DND-41 (cell line): ENCODE measurements around the gene NTM.

ENCODE experiments used
- ATAC-seq: fragments of 200-7000 bp; cut with Tn5 transposase; 3 replicates; pipeline ENCODE4 v1.9.1; 2021; ENCODE audit warnings: low read depth; ENCODE audit not compliant: insufficient read depth
- DNase-seq: peaks from one replicate; pipeline ENCODE4 v3.0.0-alpha.2; 2020
- H2AFZ ChIP-seq: 2 replicates; pipeline ENCODE4 v1.6.0; 2012; ENCODE audit warnings: low read depth, low read length
- H3K27ac ChIP-seq: 2 replicates; pipeline ENCODE4 v1.5.1; 2012; ENCODE audit warnings: low read length, inconsistent platforms
- H3K27me3 ChIP-seq: fragments of 200-600 bp; sonication (generic); 2 replicates; pipeline ENCODE4 v1.6.0; 2012; ENCODE audit warnings: low read length, mild to moderate bottlenecking, inconsistent platforms; ENCODE audit not compliant: insufficient read depth, poor library complexity
- H3K36me3 ChIP-seq: 2 replicates; pipeline ENCODE4 v1.5.1; 2012; ENCODE audit warnings: low read length, inconsistent platforms; ENCODE audit not compliant: insufficient read depth
- H3K4me1 ChIP-seq: 2 replicates; pipeline ENCODE4 v1.5.1; 2012; ENCODE audit warnings: mild to moderate bottlenecking, low read length; ENCODE audit not compliant: insufficient read depth
- H3K4me2 ChIP-seq: 2 replicates; pipeline ENCODE4 v1.6.0; 2012; ENCODE audit warnings: mild to moderate bottlenecking, moderate library complexity, low read length, inconsistent platforms; ENCODE audit not compliant: insufficient read depth
- H3K4me3 ChIP-seq, 2 experiments: fragments of 200-600 bp in 1 of 2; shearing (Covaris generic) in 1 of 2; 2 replicates each; pipeline ENCODE4 v1.5.1; 2012 to 2016; ENCODE audit warnings: inconsistent platforms in 2 of 2, low read length in 2 of 2, mild to moderate bottlenecking in 2 of 2, low read depth in 1 of 2, moderate library complexity in 1 of 2
- H3K79me2 ChIP-seq: 2 replicates; pipeline ENCODE4 v1.6.0; 2012; ENCODE audit warnings: low read length, inconsistent platforms; ENCODE audit not compliant: insufficient read depth
- H3K9ac ChIP-seq: 2 replicates; pipeline ENCODE4 v1.6.0; 2012; ENCODE audit warnings: low read depth, mild to moderate bottlenecking, inconsistent platforms, low read length, moderate library complexity
- H3K9me3 ChIP-seq: 2 replicates; pipeline ENCODE4 v1.5.1; 2012; ENCODE audit warnings: low read length, moderate library complexity, mild to moderate bottlenecking, inconsistent platforms; ENCODE audit not compliant: insufficient read depth, severe bottlenecking
- H4K20me1 ChIP-seq: 2 replicates; pipeline ENCODE4 v1.6.0; 2012; ENCODE audit warnings: low read length; ENCODE audit not compliant: insufficient read depth
- CTCF ChIP-seq: IDR thresholded peaks from 2 replicates; pipeline ENCODE4 v1.5.1; 2012; ENCODE audit warnings: borderline replicate concordance, low read length, moderate library complexity, mild to moderate bottlenecking; ENCODE audit not compliant: poor library complexity, severe bottlenecking; ENCODE audit errors: extremely low read depth
- EZH2 ChIP-seq: IDR thresholded peaks from 3 replicates; pipeline ENCODE4 v1.6.1; 2012; ENCODE audit warnings: borderline replicate concordance, low read depth, mild to moderate bottlenecking, moderate library complexity, low read length, inconsistent platforms; ENCODE audit not compliant: severe bottlenecking

NTM gene

DNA sequence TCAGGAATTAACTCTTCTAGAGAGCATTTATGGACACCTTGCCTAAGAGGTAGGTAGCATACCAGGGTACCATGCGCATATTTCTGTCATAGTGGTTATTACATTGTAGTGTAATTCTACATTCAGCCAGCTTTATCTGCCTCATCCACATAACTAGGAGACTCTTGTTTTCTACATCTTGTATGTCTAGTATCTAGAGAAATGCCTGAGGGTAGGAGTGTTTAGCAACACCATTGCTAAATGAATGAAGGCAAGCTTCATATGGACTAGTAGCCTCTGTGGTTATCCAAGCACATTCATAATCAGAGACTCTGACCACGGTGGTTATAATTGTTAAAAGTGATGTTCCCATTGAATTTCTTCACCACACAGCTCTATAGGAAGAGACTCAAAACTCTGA, 107.9 kb downstream of the NTM start:
- Histone ChIP-seq H3K4me2 (no peak overlapping the region), H3K79me2 (no peaks in the 10 kb centered on the region), H3K9me3 (no peaks in the 10 kb centered on the region), H4K20me1 (no peaks in the 10 kb centered on the region), H3K9ac (no peak overlapping the region), H2AFZ (no peak overlapping the region), H3K4me1 (no peaks in the 10 kb centered on the region), H3K27me3 (peaks cover 15% of the 10 kb centered on the region), H3K36me3 (no peaks in the 10 kb centered on the region), H3K27ac (no peak overlapping the region), H3K4me3 (no peak overlapping the region)
- DNase-seq = no peak
- no peak for ATAC-seq
- TF ChIP-seq CTCF (no peak), EZH2 (no peak)

DNA sequence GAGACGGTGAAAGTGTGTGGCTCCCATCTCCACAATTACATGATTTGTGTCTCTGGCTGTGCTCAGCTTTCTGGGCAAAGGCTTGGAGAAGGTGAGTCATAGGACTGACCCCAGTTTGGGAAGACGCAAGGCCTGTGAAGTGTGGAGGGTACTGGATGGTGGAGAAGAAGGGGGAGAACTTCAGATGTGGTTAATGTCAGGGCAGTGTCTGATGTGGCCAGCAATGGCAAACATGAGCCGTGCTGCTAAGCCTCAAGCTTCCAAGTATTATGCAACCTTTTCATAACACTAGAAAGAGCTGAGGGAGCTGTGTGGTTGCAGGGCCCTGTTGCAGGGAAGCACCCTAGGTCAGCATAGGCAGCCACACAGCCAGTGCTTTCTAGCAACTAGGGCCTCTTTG, 110.9 kb downstream of the NTM start:
- Histone ChIP-seq H3K4me2 (no peak overlapping the region), H3K36me3 (no peaks in the 10 kb centered on the region), H3K27ac (no peak overlapping the region), H3K9ac (no peak overlapping the region), H3K4me3 (no peak overlapping the region), H3K27me3 (peaks cover 11% of the 10 kb centered on the region), H2AFZ (no peak overlapping the region), H3K9me3 (no peaks in the 10 kb centered on the region), H3K79me2 (no peaks in the 10 kb centered on the region), H4K20me1 (no peaks in the 10 kb centered on the region), H3K4me1 (no peaks in the 10 kb centered on the region)
- ATAC-seq = no peak
- TF ChIP-seq EZH2 (no peak), CTCF (no peak)
- DNase-seq = no peak

- no peak for TF ChIP-seq CTCF
- no peak for TF ChIP-seq EZH2
Measured at GRCh38 chr11:131481971-131482370, 111.6 kb downstream of the NTM start.

DNA sequence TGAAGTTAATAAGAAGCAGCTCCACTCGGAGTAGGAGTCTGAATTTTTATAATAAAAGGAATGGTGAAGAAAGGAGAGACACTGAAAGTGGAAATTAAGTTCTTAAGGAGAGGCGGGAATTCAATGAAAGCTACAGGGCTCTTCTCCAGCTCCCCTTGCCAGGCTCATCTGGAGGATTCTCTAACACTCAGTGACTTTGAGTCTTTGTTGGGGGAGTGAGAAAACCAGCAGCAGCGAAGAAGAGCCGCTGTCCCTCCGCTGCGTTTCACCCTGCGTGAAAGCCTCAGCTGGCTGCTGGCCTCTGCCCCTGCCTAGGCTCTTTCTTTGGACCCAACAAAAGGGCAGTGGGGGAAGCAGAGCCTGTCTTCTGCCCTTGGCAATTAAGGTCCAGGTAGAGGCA, 113.0 kb downstream of the NTM start:
- Histone ChIP-seq H3K9ac (no peak overlapping the region), H3K79me2 (no peaks in the 10 kb centered on the region), H3K27me3 (peaks cover 7% of the 10 kb centered on the region), H3K36me3 (no peaks in the 10 kb centered on the region), H3K4me2 (no peak overlapping the region), H4K20me1 (no peaks in the 10 kb centered on the region), H3K9me3 (no peaks in the 10 kb centered on the region), H3K4me1 (no peaks in the 10 kb centered on the region), H2AFZ (no peak overlapping the region), H3K4me3 (no peak overlapping the region), H3K27ac (no peak overlapping the region)
- ATAC-seq (no peak), DNase-seq (no peak)
- no peak for TF ChIP-seq EZH2
- TF ChIP-seq CTCF = no peak

More at GRCh38 chr11:131481971-131482370, 111.6 kb downstream of the NTM start:
- H3K36me3 ChIP-seq = no peaks in the 10 kb centered on the region
- H3K9ac ChIP-seq = no peak overlapping the region
- H3K9me3 ChIP-seq = no peaks in the 10 kb centered on the region
- no peak for DNase-seq
- H3K27ac ChIP-seq = no peak overlapping the region
- H3K4me1 ChIP-seq = no peaks in the 10 kb centered on the region
- no peaks in the 10 kb centered on the region for H4K20me1 ChIP-seq
- no peaks in the 10 kb centered on the region for H3K79me2 ChIP-seq
- no peak overlapping the region for H3K4me2 ChIP-seq
- H3K4me3 ChIP-seq = no peak overlapping the region
- peaks cover 11% of the 10 kb centered on the region for H3K27me3 ChIP-seq
- no peak overlapping the region for H2AFZ ChIP-seq
- ATAC-seq = no peak
